ENCODE measurements around the gene KCTD16.

- TF ChIP-seq CTCF (IDR thresholded peaks at IDR 0.05) (no peak), SMC3 (IDR thresholded peaks at IDR 0.05) (no peak), CEBPB (IDR thresholded peaks at IDR 0.05) (no peak), POLR2A (IDR thresholded peaks at IDR 0.05; ENCODE audit: low read length) (no peak), RCOR1 (IDR thresholded peaks at IDR 0.05; ENCODE audit: low read depth, low read length) (no peak), MAFK (IDR thresholded peaks at IDR 0.05; ENCODE audit: partially characterized antibody) (no peak), CHD2 (IDR thresholded peaks at IDR 0.05; ENCODE audit: low read length, partially characterized antibody) (no peak), JUN (IDR thresholded peaks at IDR 0.05) (no peak), SREBF2 (IDR thresholded peaks at IDR 0.05) (no peak), MAX (IDR thresholded peaks at IDR 0.05) (no peak)
Measured at GRCh38 chr5:144369006-144369405, 198.3 kb downstream of the KCTD16 start.
